Measurements from ENCODE around the gene TFDP2. TPM values are rescaled to one million over a fixed set of nuclear protein-coding genes. Genes with fewer than 3 reads are reported as not detected.

Gene TFDP2
- total RNA-seq, 1 experiment from 2014 or later, result 48.2 TPM

GRCh38 chr3:141952611-141953010 lies 196.7 kb downstream of the TFDP2 start:
- no peaks in the 10 kb centered on the region; the same call in 1 of the 2 replicates for H3K4me1 Mint-ChIP-seq
- H3K4me3 Mint-ChIP-seq, result no peak overlapping the region
- no peak for DNase-seq (ENCODE audit: low spot score)
- H3K9me3 Mint-ChIP-seq, result no peaks in the 10 kb centered on the region
- no peaks in the 10 kb centered on the region for H3K27me3 Mint-ChIP-seq (ENCODE audit: low read depth)
- peaks cover 33% of the 10 kb centered on the region for H3K36me3 Mint-ChIP-seq
- ChIA-PET CTCF (no interaction called here), POLR2A (no interaction called here)
- no peak for ATAC-seq
- no peak overlapping the region for H3K27ac Mint-ChIP-seq
- TF ChIP-seq HMGA2 (CRISPR knock-in tag; IDR thresholded peaks at IDR 0.05) (no peak), NR3C1 (CRISPR knock-in tag; conservative IDR thresholded peaks at IDR 0.05; ENCODE audit: low read depth) (no peak), RELA (CRISPR knock-in tag; IDR thresholded peaks at IDR 0.05; ENCODE audit: borderline replicate concordance) (no peak), MLX (CRISPR knock-in tag; IDR thresholded peaks at IDR 0.05) (no peak), GABPB1 (CRISPR knock-in tag; IDR thresholded peaks at IDR 0.05) (no peak), ESRRA (CRISPR knock-in tag; IDR thresholded peaks at IDR 0.05; ENCODE audit: borderline replicate concordance) (no peak), AFF4 (CRISPR knock-in tag; IDR thresholded peaks at IDR 0.05; ENCODE audit: borderline replicate concordance) (no peak), E2F4 (CRISPR knock-in tag; IDR thresholded peaks at IDR 0.05; ENCODE audit: borderline replicate concordance, low read depth) (no peak), NFE2L1 (CRISPR knock-in tag; IDR thresholded peaks at IDR 0.05) (no peak), CBFB (CRISPR knock-in tag; IDR thresholded peaks at IDR 0.05; ENCODE audit: low read depth) (no peak)
- TF ChIP-seq, protein P1, sequence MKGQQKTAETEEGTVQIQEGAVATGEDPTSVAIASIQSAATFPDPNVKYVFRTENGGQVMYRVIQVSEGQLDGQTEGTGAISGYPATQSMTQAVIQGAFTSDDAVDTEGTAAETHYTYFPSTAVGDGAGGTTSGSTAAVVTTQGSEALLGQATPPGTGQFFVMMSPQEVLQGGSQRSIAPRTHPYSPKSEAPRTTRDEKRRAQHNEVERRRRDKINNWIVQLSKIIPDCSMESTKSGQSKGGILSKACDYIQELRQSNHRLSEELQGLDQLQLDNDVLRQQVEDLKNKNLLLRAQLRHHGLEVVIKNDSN (CRISPR knock-in tag; IDR thresholded peaks at IDR 0.05), result no peak
- TF ChIP-seq, protein P2, sequence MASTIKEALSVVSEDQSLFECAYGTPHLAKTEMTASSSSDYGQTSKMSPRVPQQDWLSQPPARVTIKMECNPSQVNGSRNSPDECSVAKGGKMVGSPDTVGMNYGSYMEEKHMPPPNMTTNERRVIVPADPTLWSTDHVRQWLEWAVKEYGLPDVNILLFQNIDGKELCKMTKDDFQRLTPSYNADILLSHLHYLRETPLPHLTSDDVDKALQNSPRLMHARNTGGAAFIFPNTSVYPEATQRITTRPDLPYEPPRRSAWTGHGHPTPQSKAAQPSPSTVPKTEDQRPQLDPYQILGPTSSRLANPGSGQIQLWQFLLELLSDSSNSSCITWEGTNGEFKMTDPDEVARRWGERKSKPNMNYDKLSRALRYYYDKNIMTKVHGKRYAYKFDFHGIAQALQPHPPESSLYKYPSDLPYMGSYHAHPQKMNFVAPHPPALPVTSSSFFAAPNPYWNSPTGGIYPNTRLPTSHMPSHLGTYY (CRISPR knock-in tag; IDR thresholded peaks at IDR 0.05), result no peak

GRCh38 chr3:141950572-141951493 lies 198.5 kb downstream of the TFDP2 start:
- Mint-ChIP-seq H3K9me3 (no peaks in the 10 kb centered on the region), H3K27me3 (ENCODE audit: low read depth) (no peaks in the 10 kb centered on the region), H3K4me3 (no peak overlapping the region), H3K27ac (peak overlapping the region; percentile 27; the same call in 1 of the 2 replicates), H3K4me1 (no peaks in the 10 kb centered on the region; the same call in 1 of the 2 replicates), H3K36me3 (peaks cover 19% of the 10 kb centered on the region)
- POLR2A ChIA-PET, result no interaction called here
- ATAC-seq (no peak), DNase-seq (ENCODE audit: low spot score) (no peak)
- CTCF ChIA-PET, result no interaction called here
- TF ChIP-seq ZNF317 (CRISPR knock-in tag; IDR thresholded peaks at IDR 0.05; ENCODE audit: borderline replicate concordance, low read depth) (no peak), E2F5 (CRISPR knock-in tag; IDR thresholded peaks at IDR 0.05) (no peak), TEAD1 (CRISPR knock-in tag; IDR thresholded peaks at IDR 0.05) (no peak), SOX15 (CRISPR knock-in tag; IDR thresholded peaks at IDR 0.05) (no peak), SMAD4 (CRISPR knock-in tag; IDR thresholded peaks at IDR 0.05) (no peak), TP53 (CRISPR knock-in tag; IDR thresholded peaks at IDR 0.05) (no peak), JAZF1 (CRISPR knock-in tag; IDR thresholded peaks at IDR 0.05) (no peak), TEAD4 (CRISPR knock-in tag; IDR thresholded peaks at IDR 0.05) (no peak), RORB (CRISPR knock-in tag; IDR thresholded peaks at IDR 0.05) (no peak), ZNF423 (CRISPR knock-in tag; IDR thresholded peaks at IDR 0.05) (no peak)
- TF ChIP-seq, protein P3, sequence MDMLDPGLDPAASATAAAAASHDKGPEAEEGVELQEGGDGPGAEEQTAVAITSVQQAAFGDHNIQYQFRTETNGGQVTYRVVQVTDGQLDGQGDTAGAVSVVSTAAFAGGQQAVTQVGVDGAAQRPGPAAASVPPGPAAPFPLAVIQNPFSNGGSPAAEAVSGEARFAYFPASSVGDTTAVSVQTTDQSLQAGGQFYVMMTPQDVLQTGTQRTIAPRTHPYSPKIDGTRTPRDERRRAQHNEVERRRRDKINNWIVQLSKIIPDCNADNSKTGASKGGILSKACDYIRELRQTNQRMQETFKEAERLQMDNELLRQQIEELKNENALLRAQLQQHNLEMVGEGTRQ (CRISPR knock-in tag; IDR thresholded peaks at IDR 0.05), result no peak
- TF ChIP-seq, protein P4, sequence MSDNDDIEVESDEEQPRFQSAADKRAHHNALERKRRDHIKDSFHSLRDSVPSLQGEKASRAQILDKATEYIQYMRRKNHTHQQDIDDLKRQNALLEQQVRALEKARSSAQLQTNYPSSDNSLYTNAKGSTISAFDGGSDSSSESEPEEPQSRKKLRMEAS (CRISPR knock-in tag; IDR thresholded peaks at IDR 0.05), result no peak

All from WTC11 (cell line).